Stimulated activated CD4-positive, alpha-beta T cell treated with anti-CD3 and anti-CD28 coated beads, TNF-alpha, amount 100 ng/mL, for 4 hours (primary cell): ENCODE data around the gene CLDN20.

Source experiments
- DNase-seq, 3 experiments: peaks; one replicate each; pipeline ENCODE4 v3.0.0-alpha.2; 2020; ENCODE audit warnings: low read depth in 3 of 3

Gene CLDN20

GRCh38 chr6:155269765-155270164 is 6.0 kb downstream of the CLDN20 start:
- no peak for DNase-seq

GRCh38 chr6:155270561-155271091 is 6.8 kb downstream of the CLDN20 start:
- no peak for DNase-seq

- DNase-seq, result no peak
Measured at GRCh38 chr6:155271145-155271544, 7.3 kb downstream of the CLDN20 start.

- no peak for DNase-seq
Measured at GRCh38 chr6:155272353-155273232, 8.8 kb downstream of the CLDN20 start.

GRCh38 chr6:155273431-155273830 is 9.6 kb downstream of the CLDN20 start:
- no peak for DNase-seq

GRCh38 chr6:155274106-155274505 is 10.3 kb downstream of the CLDN20 start:
- DNase-seq, result no peak

- DNase-seq, result no peak
Measured at GRCh38 chr6:155274533-155274932, 10.7 kb downstream of the CLDN20 start.

- no peak for DNase-seq
Measured at GRCh38 chr6:155275808-155276480, 12.1 kb downstream of the CLDN20 start.

- DNase-seq, result no peak
Measured at GRCh38 chr6:155276638-155277037, 12.8 kb downstream of the CLDN20 start.

GRCh38 chr6:155278319-155279049 is 14.7 kb downstream of the CLDN20 start:
- DNase-seq, result no peak

GRCh38 chr6:155284775-155285174 is 21.0 kb downstream of the CLDN20 start:
- no peak for DNase-seq

GRCh38 chr6:155287762-155288161 is 23.9 kb downstream of the CLDN20 start:
- DNase-seq, result no peak

GRCh38 chr6:155290491-155290890 is 26.7 kb downstream of the CLDN20 start:
- DNase-seq, result no peak

- DNase-seq, result no peak
Measured at GRCh38 chr6:155291291-155291690, 27.5 kb downstream of the CLDN20 start.

GRCh38 chr6:155292711-155293110 is 28.9 kb downstream of the CLDN20 start:
- no peak for DNase-seq

GRCh38 chr6:155297669-155298068 is 33.9 kb downstream of the CLDN20 start:
- no peak for DNase-seq

- DNase-seq, result no peak
Measured at GRCh38 chr6:155301867-155302266, 38.1 kb downstream of the CLDN20 start.

- DNase-seq, result no peak
Measured at GRCh38 chr6:155303361-155303870, 39.6 kb downstream of the CLDN20 start.

- DNase-seq, result no peak
Measured at GRCh38 chr6:155306958-155307357, 43.1 kb downstream of the CLDN20 start.

- no peak for DNase-seq
Measured at GRCh38 chr6:155309150-155309549, 45.3 kb downstream of the CLDN20 start.

GRCh38 chr6:155310596-155310995 is 46.8 kb downstream of the CLDN20 start:
- DNase-seq, result no peak

- no peak for DNase-seq
Measured at GRCh38 chr6:155311086-155311485, 47.3 kb downstream of the CLDN20 start.
